ENCODE results near the gene UNC13C.

DNA sequence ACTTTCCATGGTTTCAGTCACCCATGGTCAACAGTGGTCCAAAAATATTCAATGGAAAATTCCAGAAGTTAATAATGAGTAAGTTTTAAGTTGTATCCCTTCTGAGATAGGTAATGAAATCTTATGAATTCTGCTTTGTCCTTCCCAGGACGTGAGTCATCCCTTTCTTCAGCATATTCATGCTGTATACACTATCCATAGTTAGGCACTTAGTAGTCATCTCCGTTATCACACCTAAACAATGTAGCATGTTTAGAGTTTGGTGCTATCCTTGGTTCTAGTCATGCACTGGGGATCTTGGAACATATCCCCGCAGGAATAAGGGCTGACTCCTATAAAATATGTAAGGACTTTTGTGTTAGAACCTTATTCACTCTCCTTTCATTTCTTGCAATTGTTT is 153.2 kb downstream of the UNC13C start:
- TF ChIP-seq POLR2A (IDR thresholded peaks at IDR 0.05; ENCODE audit: borderline replicate concordance, extremely low read depth, insufficient read depth, insufficient read length) (no peak), CTCF (IDR thresholded peaks at IDR 0.05 in 2 of 3, conservative IDR thresholded peaks at IDR 0.05 in 1 of 3; ENCODE audit: borderline replicate concordance in 1 of 3, insufficient read depth in 1 of 3, low read depth in 2 of 3, low read length in 2 of 3) (no peak), ZFX (IDR thresholded peaks at IDR 0.05) (no peak), EZH2 (IDR thresholded peaks at IDR 0.05) (no peak)

All from HCT116 (cell line).